Measurements from ENCODE around the gene FOXC1.

GRCh38 chr6:1575210-1576041 is 34.3 kb upstream of the FOXC1 start:
- no peak for TF ChIP-seq RAD21 (conservative IDR thresholded peaks at IDR 0.05)
- TF ChIP-seq CTCF (IDR thresholded peaks at IDR 0.05; ENCODE audit: poor library complexity, severe bottlenecking), result no peak
- TF ChIP-seq EP300 (conservative IDR thresholded peaks at IDR 0.05; ENCODE audit: poor library complexity, severe bottlenecking), result no peak

Measured in neural cell (in vitro differentiated cells).